Measurements from ENCODE around the gene NR2E1. TPM values are rescaled to one million over a fixed set of nuclear protein-coding genes. Genes with fewer than 3 reads are reported as not detected.

The NR2E1 gene
- total RNA-seq, 1 donor from 2014 or later: not detected

DNA sequence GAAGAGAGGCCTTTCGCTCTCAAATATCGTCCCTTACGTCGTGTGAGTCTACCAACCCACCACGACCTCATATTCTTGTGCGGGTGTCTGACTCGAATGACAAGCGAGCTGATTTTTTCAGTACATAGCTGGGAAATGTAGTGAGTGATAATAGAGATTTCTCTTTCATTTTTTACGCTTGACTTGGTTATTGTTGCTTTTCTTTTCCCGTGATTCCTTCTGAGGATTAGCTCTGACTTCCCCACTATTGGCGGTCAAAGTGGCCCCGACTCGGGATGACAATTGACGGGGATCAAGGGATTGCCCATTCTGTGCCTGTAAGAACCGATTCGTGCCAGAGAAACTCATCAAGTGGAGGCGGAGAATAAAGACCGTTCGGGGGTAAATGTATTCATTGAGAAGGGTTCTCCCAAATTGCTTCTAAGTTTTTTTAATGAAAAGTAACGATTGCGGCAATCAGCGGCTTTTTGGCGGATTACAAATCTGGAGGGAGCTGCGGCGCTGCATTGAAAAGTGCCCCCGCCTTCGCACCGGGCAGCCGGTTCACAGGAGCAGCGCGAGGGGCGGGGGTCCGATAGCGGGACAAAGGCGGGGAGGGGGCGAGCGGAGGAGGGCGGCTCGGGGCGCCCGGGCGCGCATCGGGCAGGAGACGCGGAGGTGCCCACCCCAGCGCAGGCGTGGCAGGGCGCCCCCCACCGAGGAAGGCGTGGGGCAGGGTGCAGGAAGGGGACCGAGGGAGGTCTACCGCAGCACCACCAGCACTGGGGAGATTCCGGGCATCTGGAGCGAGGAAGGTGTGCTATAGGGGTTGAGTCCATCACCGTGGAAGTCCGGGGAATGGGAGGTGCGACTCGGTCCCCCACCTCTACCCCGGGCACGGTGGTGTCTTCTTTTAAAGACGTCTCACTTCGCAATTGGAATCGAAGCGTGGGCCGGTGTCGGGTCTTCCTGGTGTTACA, 46.7 kb upstream of the NR2E1 start:
- peaks cover 93% of the 10 kb centered on the region for H3K27me3 ChIP-seq
- H3K4me3 ChIP-seq: peak overlapping the region; percentile 33
- intact Hi-C loops (cut with DNase I): loop anchor here (10.0 kb wide), 2 partner anchors 376 to 406 kb away; no protein-coding TSS in a partner anchor
- peaks cover 42% of the 10 kb centered on the region for H3K4me1 ChIP-seq
- DNase-seq (no peak), ATAC-seq (no peak)
- TF ChIP-seq, protein P1, sequence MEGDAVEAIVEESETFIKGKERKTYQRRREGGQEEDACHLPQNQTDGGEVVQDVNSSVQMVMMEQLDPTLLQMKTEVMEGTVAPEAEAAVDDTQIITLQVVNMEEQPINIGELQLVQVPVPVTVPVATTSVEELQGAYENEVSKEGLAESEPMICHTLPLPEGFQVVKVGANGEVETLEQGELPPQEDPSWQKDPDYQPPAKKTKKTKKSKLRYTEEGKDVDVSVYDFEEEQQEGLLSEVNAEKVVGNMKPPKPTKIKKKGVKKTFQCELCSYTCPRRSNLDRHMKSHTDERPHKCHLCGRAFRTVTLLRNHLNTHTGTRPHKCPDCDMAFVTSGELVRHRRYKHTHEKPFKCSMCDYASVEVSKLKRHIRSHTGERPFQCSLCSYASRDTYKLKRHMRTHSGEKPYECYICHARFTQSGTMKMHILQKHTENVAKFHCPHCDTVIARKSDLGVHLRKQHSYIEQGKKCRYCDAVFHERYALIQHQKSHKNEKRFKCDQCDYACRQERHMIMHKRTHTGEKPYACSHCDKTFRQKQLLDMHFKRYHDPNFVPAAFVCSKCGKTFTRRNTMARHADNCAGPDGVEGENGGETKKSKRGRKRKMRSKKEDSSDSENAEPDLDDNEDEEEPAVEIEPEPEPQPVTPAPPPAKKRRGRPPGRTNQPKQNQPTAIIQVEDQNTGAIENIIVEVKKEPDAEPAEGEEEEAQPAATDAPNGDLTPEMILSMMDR (IDR thresholded peaks at IDR 0.05): no peak
- H3K9me3 ChIP-seq: no peaks in the 10 kb centered on the region
- no peak overlapping the region for H3K27ac ChIP-seq
- no peaks in the 10 kb centered on the region for H3K36me3 ChIP-seq

GRCh38 chr6:108119769-108120141, 46.1 kb upstream of the NR2E1 start:
- Histone ChIP-seq H3K27ac (no peak overlapping the region), H3K4me3 (no peak overlapping the region), H3K27me3 (peaks cover 92% of the 10 kb centered on the region), H3K4me1 (peaks cover 35% of the 10 kb centered on the region), H3K9me3 (no peaks in the 10 kb centered on the region), H3K36me3 (no peaks in the 10 kb centered on the region)
- DNase-seq: no peak
- intact Hi-C loops (cut with DNase I): loop anchor here (10.0 kb wide), 2 partner anchors 375 to 405 kb away; no protein-coding TSS in a partner anchor
- no peak for ATAC-seq
- TF ChIP-seq, protein P1 (IDR thresholded peaks at IDR 0.05): no peak

DNA sequence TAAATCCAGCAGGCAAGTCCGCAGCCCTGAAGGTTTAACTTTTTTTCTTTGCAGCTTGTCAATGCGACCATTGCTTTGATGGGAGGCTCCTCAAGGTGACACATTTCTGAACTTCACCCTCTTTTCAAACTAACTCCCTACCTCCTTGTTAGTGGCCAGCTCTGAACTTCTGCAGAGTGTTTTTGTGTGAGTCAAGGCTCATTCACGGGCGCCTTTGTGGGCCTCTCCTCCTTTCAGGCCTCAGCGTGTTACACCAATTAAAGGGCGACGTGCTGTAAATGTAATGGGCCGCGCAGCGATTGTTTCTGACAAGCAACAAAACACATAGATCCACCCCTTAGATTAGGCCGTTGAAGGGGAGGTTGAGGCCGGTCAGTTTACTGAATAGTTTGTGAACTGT, 45.5 kb upstream of the NR2E1 start:
- Histone ChIP-seq H3K4me1 (peaks cover 30% of the 10 kb centered on the region), H3K9me3 (no peaks in the 10 kb centered on the region), H3K36me3 (no peaks in the 10 kb centered on the region), H3K4me3 (no peak overlapping the region), H3K27me3 (peaks cover 91% of the 10 kb centered on the region), H3K27ac (no peak overlapping the region)
- no peak for DNase-seq
- TF ChIP-seq, protein P1 (IDR thresholded peaks at IDR 0.05): no peak
- intact Hi-C loops (cut with DNase I): no loop called here
- ATAC-seq: no peak

GRCh38 chr6:108121612-108122011, 44.2 kb upstream of the NR2E1 start:
- Histone ChIP-seq H3K27me3 (peaks cover 94% of the 10 kb centered on the region), H3K9me3 (no peaks in the 10 kb centered on the region), H3K4me3 (no peak overlapping the region), H3K36me3 (no peaks in the 10 kb centered on the region), H3K4me1 (peaks cover 24% of the 10 kb centered on the region), H3K27ac (no peak overlapping the region)
- TF ChIP-seq, protein P1 (IDR thresholded peaks at IDR 0.05): no peak
- ATAC-seq (no peak), DNase-seq (no peak)
- intact Hi-C loops (cut with DNase I): no loop called here

GRCh38 chr6:108123481-108123929, 42.3 kb upstream of the NR2E1 start:
- H3K4me1 ChIP-seq: peaks cover 11% of the 10 kb centered on the region
- ATAC-seq (no peak), DNase-seq (no peak)
- intact Hi-C loops (cut with DNase I): no loop called here
- no peaks in the 10 kb centered on the region for H3K36me3 ChIP-seq
- peaks cover 87% of the 10 kb centered on the region for H3K27me3 ChIP-seq
- TF ChIP-seq, protein P1 (IDR thresholded peaks at IDR 0.05): no peak
- H3K27ac ChIP-seq: no peak overlapping the region
- H3K4me3 ChIP-seq: no peak overlapping the region
- H3K9me3 ChIP-seq: no peaks in the 10 kb centered on the region
